HepG2 (cell line): ENCODE measurements around the gene ADPRHL1. TPM values are rescaled to one million over a fixed set of nuclear protein-coding genes. Genes with fewer than 3 reads are reported as not detected.

ENCODE experiments used
- ATAC-seq: fragments of 200-7000 bp; cut with Tn5 transposase; 3 replicates; pipeline ENCODE4 v1.9.1; 2020; ENCODE audit warnings: mild to moderate bottlenecking, moderate library complexity
- BruUV-seq: library from RNA; stranded (reverse); fragments of 400-500 nt; replicated peaks from 2 replicates; lab custom pipeline; 2021; lab: Mats Ljungman, UMichigan
- CTCF ChIA-PET: fragments of 300-600 bp; formaldehyde crosslinking; extraction: SDS; loops from one replicate; lab custom pipeline; 2021; ENCODE audit warnings: low total read pairs, inconsistent platforms, low intra/inter-chr PET ratio; lab: Yijun Ruan, JAX
- POLR2A ChIA-PET: fragments of 350-600 bp; sonication (Branson Sonifier 250); formaldehyde crosslinking; loops from one replicate; lab custom pipeline; 2020; ENCODE audit warnings: antibody characterized with exemption, inconsistent platforms; lab: Yijun Ruan, JAX
- DNase-seq: peaks from one replicate; pipeline ENCODE4 v3.0.0-alpha.2; 2015; ENCODE audit warnings: low spot score
- FAIRE-seq: peaks from 3 replicates; lab custom pipeline; 2011; peaks lifted over from hg19 to GRCh38; lab: Jason Lieb, UNC
- H2AFZ ChIP-seq: one replicate; pipeline ENCODE4 v1.6.1; 2011; ENCODE audit warnings: low read length, inconsistent platforms
- H3K27ac ChIP-seq: fragments of 300-600 bp; 3 replicates; pipeline ENCODE4 v1.8.0; 2011; ENCODE audit warnings: mixed run types, mild to moderate bottlenecking, mixed read lengths, low read length, inconsistent platforms; ENCODE audit not compliant: insufficient read depth; ENCODE audit errors: extremely low read length
- H3K27me3 ChIP-seq, 2 experiments: fragments of 200-600 bp in 1 of 2; 2 replicates in 1 of 2; 3 replicates in 1 of 2; pipeline versions ENCODE4 v1.6.0 to v1.8.0; 2011; ENCODE audit warnings: low read length in 2 of 2, mild to moderate bottlenecking in 2 of 2, moderate library complexity in 2 of 2, inconsistent platforms in 1 of 2; ENCODE audit not compliant: insufficient read depth in 2 of 2, control insufficient read depth in 1 of 2
- H3K36me3 ChIP-seq, 2 experiments: fragments of 200-600 bp in 1 of 2; replicated peaks in 1 of 2; 2 replicates in 1 of 2; 3 replicates in 1 of 2; pipeline versions ENCODE4 v1.5.1 to v1.8.0; 2011; ENCODE audit warnings: low read length in 2 of 2, inconsistent platforms in 1 of 2; ENCODE audit not compliant: insufficient read depth in 2 of 2, control insufficient read depth in 1 of 2
- H3K4me1 ChIP-seq: 2 replicates; pipeline ENCODE4 v1.5.1; 2012; ENCODE audit warnings: low read length, inconsistent platforms; ENCODE audit not compliant: insufficient read depth
- H3K4me2 ChIP-seq: 2 replicates; pipeline ENCODE4 v1.6.0; 2011; ENCODE audit warnings: low read depth, low read length, inconsistent platforms
- H3K4me3 ChIP-seq, 3 experiments: fragments of 200-600 bp in 1 of 3; sonication (generic), shearing (Covaris generic) in 1 of 3; replicated peaks in 1 of 3; 2 replicates each; pipeline ENCODE4 v1.5.1; 2011 to 2016; ENCODE audit warnings: low read length in 3 of 3, inconsistent platforms in 2 of 3, low read depth in 2 of 3, mild to moderate bottlenecking in 2 of 3, control low read depth in 1 of 3, mixed read lengths in 1 of 3; ENCODE audit not compliant: insufficient read depth in 1 of 3
- H3K79me2 ChIP-seq: one replicate; pipeline ENCODE4 v1.6.1; 2011; ENCODE audit warnings: low read length, inconsistent platforms; ENCODE audit not compliant: insufficient read depth
- H3K9ac ChIP-seq: 2 replicates; pipeline ENCODE4 v1.6.0; 2011; ENCODE audit warnings: mild to moderate bottlenecking, low read depth, low read length, inconsistent platforms; ENCODE audit not compliant: insufficient read depth
- H3K9me3 ChIP-seq: 2 replicates; pipeline ENCODE4 v1.5.1; 2012; ENCODE audit warnings: mild to moderate bottlenecking, low read length
- H4K20me1 ChIP-seq: 2 replicates; pipeline ENCODE4 v1.6.0; 2011; ENCODE audit warnings: inconsistent platforms, mild to moderate bottlenecking, low read length, moderate library complexity; ENCODE audit not compliant: insufficient read depth
- AGO2 ChIP-seq: fragments of 200-400 bp; formaldehyde crosslinking; optimal IDR thresholded peaks from 2 replicates; pipeline ENCODE3; 2017; ENCODE audit warnings: mild to moderate bottlenecking, low read depth, low read length, moderate library complexity
- IRF1 ChIP-seq: sonication (generic); formaldehyde crosslinking; IDR thresholded peaks from 2 replicates; pipeline ENCODE4 v1.4.0; 2020; ENCODE audit warnings: low read depth, mild to moderate bottlenecking, missing genetic modification reagents
- KDM2A ChIP-seq: sonication (generic); formaldehyde crosslinking; IDR thresholded peaks from 2 replicates; pipeline ENCODE4 v1.4.0; 2020; ENCODE audit warnings: low read depth, missing genetic modification reagents, borderline replicate concordance
- STAG1 ChIP-seq: sonication (generic); formaldehyde crosslinking; IDR thresholded peaks from 2 replicates; pipeline ENCODE4 v1.4.0; 2020; ENCODE audit warnings: missing genetic modification reagents
- ZNF512 ChIP-seq: sonication (generic); formaldehyde crosslinking; IDR thresholded peaks from 2 replicates; pipeline ENCODE4 v1.4.0; 2020; ENCODE audit warnings: mild to moderate bottlenecking, missing genetic modification reagents
- WGBS: methylation state at CpG from one replicate; pipeline ENCODE4 v1.1.6; 2017; ENCODE audit warnings: low lambda C conversion rate; 5-methylcytosine and 5-hydroxymethylcytosine counted together
- in situ Hi-C: cut with HindIII; loops from 2 replicates; pipeline ENCODE4 v1.10.0; 2017; ENCODE audit warnings: low pct_unique_long_range_greater_than_20kb; ENCODE audit not compliant: extremely low pct_ligation_motif_present
- intact Hi-C: fragments of 100-400 bp; cut with micrococcal nuclease; formaldehyde crosslinking; loops from one replicate; pipeline ENCODE4 v1.10.0; 2022; ENCODE audit not compliant: unreplicated experiment
- polyA plus RNA-seq, 8 experiments: library from polyadenylated mRNA; depleted of rRNA in 3 of 8; stranded (reverse) in 7 of 8; unstranded in 1 of 8; fragments of >200 nt; fragmentation: Illumina TruSeq in 4 of 8; extraction: Trizol in 4 of 8; gene quantifications; 2 replicates each; pipeline versions ENCODE4 v1.2.1 to v1.2.3, GENCODE V29; 2011 to 2016; ENCODE audit warnings: low read depth in 4 of 8, missing spikeins in 1 of 8, mixed read lengths in 1 of 8; ENCODE audit not compliant: insufficient read depth in 1 of 8
- total RNA-seq, 5 experiments: library from RNA; depleted of rRNA; stranded (reverse); fragments of >200 nt; fragmentation: Illumina TruSeq; extraction: Trizol; gene quantifications; 2 replicates each; pipeline ENCODE4 v1.2.3, GENCODE V29; 2016; ENCODE audit warnings: low read depth in 1 of 5

The ADPRHL1 gene
- total and polyA plus RNA-seq, 2 of the 13 experiments (the other 11 are each of a cell fraction or from before 2014, with no cell fraction given): 0.34 to 0.40 TPM

- H3K36me3 ChIP-seq: peaks cover 12 to 52% of the 10 kb centered on the region in 2 experiments; a peak in 4 of 5 replicates
- ChIA-PET CTCF (no interaction called here), POLR2A (no interaction called here)
- ATAC-seq (no peak), FAIRE-seq (no peak)
- H4K20me1 ChIP-seq: no peaks in the 10 kb centered on the region
- no peaks in the 10 kb centered on the region for H3K27me3 ChIP-seq
- intact Hi-C loops: no loop called here
- H3K27ac ChIP-seq: no peak overlapping the region
- TF ChIP-seq ZNF512 (CRISPR knock-in tag): no peak
- no peak for TF ChIP-seq KDM2A (CRISPR knock-in tag)
- no peak for TF ChIP-seq IRF1 (CRISPR knock-in tag)
- TF ChIP-seq, all 625 proteins: peak for 0
- no peaks in the 10 kb centered on the region for H3K79me2 ChIP-seq
- no peak for DNase-seq
- no peak overlapping the region for H3K9ac ChIP-seq
- in situ Hi-C loops: no loop called here
- no peaks in the 10 kb centered on the region; the same call in 1 of the 2 replicates for H3K4me1 ChIP-seq
- no peak overlapping the region for H3K4me2 ChIP-seq
- no peaks in the 10 kb centered on the region for H3K9me3 ChIP-seq
- no TSS peak for BruUV-seq
- no peak overlapping the region for H2AFZ ChIP-seq
- WGBS: 97% methylated on average over 10 of the region's 10 CpGs
- H3K4me3 ChIP-seq: no peak overlapping the region
These were observed 20.9 kb upstream of the ADPRHL1 start for GRCh38 chr13:113474179-113474578.

GRCh38 chr13:113472355-113473025 lies 19.2 kb upstream of the ADPRHL1 start:
- Histone ChIP-seq H3K4me3 (no peak overlapping the region), H3K4me1 (no peaks in the 10 kb centered on the region; the same call in 1 of the 2 replicates), H3K4me2 (no peak overlapping the region), H3K9ac (no peak overlapping the region), H4K20me1 (no peaks in the 10 kb centered on the region), H3K79me2 (no peaks in the 10 kb centered on the region), H3K27ac (no peak overlapping the region), H3K36me3 (peaks cover 12 to 39% of the 10 kb centered on the region in 2 experiments; a peak in 4 of 5 replicates), H2AFZ (no peak overlapping the region), H3K27me3 (no peaks in the 10 kb centered on the region), H3K9me3 (no peaks in the 10 kb centered on the region)
- in situ Hi-C loops: no loop called here
- 97% methylated on average over 23 of the region's 28 CpGs for WGBS
- ChIA-PET POLR2A (no interaction called here), CTCF (no interaction called here)
- ATAC-seq (no peak; the same call in 2 of the 3 replicates), DNase-seq (no peak), FAIRE-seq (no peak)
- intact Hi-C loops: no loop called here
- TF ChIP-seq AGO2 (peak; percentile 66), STAG1 (CRISPR knock-in tag) (no peak)
- BruUV-seq: no TSS peak
